Measurements from ENCODE around the gene HDAC7.
"Not testable (repeated sequence)": the region's sequence is repeated elsewhere in the genome, so short reads cannot be mapped to it uniquely, and the experiment has no call there.

Gene HDAC7

DNA sequence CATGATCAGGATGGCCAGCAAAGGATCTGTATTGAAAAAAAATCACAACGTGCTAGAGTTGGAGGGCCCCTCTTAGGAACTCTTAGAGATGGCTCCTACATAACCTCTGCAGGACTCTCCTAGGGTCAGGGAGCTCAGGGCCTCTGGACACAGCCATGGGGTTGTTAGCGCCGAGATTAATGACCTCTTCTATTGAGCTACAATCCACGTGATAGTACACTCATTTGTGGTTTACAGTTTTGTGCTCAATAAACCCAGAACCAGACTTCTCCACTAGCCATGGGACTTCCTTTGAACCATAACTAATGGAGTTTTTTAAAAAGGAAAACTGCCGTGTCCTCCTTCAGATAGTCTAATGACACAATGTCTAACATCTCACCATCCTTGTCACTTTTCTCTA lies 29.6 kb upstream of the HDAC7 start:
- DNase-seq (ENCODE audit: low read depth), result no peak

DNA sequence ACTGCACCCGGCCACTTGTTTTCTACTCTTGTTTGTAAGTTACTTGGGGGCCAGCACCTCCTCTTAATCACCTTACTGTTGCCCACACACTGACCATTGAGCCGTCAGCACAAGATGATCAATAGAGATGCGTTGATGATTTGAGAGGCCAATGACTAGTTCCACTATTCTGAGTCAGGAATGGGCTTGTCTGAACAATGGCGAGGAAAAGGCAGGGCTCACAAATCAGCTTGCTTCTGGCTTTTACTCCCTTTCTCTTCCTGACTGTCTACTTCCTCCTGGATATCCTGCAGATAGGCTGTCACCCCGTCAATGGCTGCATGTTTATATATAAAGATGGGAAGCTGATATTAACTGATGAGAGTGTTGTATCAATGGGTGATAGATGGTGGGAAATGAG lies 29.1 kb upstream of the HDAC7 start:
- DNase-seq (ENCODE audit: low read depth), result no peak

DNA sequence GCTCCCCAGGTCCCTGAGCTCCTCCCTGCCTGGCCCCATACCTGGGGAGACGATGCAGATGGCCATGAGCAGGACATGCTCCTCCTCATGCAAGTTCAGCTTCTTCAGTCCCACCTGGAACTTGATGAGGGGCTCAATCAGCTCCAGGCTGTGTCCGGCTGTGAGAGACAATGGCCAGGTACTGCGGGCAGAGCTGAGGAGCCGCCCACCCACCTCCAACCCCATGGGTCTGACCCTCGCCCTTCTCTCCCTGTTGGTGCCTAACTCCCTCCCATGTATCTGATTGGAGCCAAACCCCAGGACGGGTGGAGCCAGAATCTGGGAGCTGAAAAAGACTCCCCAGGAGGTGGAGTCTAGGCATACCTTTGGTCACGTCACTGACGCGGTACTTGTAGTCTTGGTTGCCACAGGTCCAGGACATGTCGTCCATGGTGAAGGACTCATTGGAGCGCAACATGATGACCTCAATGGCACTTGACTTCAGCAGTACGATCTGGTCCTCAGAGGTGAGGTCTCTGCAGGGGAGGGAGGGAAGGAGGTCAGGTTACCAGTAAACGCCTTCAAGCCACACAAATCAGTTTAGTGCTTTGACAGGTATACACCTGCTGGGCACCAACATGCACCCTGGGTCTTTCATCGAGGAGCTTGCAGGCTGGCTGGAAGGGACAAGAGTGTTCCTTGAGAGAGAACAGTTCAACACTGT lies 26.7 kb upstream of the HDAC7 start:
- no peak for DNase-seq (ENCODE audit: low read depth)

DNA sequence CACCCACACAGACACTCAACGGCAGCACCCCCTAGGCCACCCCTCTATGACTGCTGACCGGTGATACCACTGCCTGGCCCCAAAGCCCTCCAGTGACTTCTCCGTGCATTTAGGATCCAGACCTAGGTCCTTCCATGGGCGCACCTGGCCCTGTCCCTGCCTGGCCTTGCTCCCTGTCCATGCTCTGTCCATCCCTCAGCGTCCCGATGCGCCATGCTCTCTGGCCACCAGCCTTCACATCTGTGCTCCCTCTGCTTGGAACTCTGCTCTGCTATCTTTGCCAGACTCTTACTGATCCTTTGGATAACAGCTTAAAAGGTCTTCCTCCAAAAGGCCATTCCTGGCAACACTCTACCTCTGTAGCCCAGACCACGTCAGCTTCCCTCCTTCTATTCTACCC lies 25.4 kb upstream of the HDAC7 start:
- DNase-seq (ENCODE audit: low read depth), result no peak

DNA sequence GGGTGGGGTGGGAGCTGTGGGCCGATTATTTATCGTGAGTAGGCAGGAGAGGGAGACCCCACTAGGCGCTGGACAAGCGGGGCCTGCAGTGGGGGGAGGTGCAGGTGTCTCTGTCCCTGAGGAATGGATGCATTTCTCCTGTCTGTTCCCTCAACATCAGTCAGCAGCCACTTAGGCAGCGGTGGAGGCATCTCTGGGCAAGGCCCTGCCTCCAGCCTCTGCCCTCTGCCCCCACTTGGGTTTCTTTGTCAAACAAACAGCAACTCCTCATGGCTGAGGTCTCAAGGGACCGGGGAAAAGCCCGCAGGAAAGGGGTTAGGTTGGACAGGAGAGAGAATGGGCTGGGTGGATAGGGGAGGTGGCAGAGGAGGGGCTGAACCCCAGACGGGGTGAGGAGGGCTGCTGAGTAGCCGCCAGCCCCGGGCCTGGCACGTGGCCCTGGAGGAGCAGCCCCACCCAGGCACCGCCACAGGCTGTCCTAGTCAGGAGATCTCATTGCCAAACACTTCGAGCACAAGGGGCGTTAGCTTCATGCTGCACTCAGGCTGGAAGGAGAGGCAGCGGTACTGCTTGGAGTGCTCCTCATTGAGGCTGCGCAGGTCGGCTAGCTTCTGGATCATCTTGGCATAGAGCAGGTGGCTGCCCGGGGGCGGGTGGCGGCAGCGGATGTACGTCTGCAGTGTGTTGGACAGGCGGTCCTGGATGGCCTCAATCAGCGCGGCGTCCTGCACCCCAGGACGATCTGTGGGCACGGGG lies 24.7 kb upstream of the HDAC7 start:
- peak; percentile 54 for DNase-seq (ENCODE audit: low read depth)

DNA sequence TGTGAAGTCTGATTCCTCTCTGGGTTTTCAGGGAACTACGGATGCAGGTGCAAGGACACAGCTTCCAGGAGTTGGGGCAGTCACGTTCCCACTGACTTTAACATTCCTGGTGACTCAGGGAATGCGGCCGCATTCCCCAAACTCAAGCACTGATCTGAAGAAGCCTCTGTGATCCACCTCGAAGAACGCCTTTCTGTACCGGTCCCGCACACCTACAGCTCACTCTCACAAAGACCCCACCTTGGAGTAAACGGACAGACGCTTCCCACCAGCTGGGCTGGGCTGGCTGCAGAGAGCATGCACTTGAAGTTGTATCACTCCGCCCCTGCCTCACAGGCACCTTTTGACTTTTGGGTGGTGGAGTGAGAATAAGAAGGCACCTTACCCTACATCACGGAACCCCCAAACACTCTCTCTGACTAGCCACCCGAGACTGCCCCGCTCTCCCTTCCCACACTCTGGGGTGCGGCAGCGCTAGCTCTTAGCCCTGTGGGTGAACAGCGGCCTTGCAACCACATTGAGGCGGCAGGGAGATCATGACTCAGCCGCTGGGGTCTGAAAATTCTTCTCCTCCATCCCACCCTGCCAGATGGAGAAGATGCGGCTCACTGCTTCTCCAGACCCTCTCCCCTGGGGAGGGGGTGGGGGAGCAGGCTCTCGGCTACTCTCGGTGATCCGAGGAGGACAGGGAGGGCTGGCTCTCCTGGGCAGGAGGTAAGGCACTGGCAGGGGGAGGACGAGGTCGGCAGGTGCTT lies 23.7 kb upstream of the HDAC7 start:
- no peak for DNase-seq (ENCODE audit: low read depth)

DNA sequence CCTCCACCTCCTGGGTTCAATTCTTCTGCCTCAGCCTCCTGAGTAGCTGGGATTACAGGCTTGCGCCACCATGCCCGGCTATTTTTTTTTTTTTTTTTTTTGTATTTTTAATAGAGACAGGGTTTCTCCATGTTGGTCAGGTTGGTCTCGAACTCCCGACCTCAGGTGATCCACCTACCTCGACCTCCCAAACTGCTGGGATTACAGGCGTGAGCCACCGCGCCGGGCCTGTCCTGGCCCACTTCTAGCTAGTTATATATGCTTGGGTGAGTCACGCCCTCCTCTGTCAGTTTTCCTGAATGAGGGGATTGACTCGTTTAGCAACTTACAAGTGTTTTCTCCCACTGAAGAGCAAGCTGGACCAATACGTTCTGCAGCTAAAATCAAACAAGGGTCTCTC lies 22.8 kb upstream of the HDAC7 start:
- DNase-seq (ENCODE audit: low read depth), result not testable (repeated sequence)

DNA sequence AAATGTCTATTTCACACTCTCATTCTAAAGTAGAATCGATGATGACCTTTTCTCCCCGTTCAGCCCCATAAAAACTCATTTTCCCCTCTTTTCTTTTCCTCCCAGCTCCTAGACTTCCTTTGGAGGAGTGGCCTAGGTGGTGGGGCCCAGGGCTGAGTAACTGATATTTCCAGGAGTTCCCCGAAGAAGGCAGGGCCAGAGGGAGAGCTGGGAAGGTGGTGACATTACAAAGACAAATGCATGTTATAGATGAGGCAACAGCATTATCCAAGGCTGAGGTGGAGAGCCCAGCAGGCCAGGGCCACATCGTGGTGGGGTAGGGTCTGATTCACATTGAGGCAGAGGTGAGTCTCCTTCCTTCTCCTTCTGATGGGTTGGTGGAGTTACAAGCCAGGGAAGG lies 22.2 kb upstream of the HDAC7 start:
- DNase-seq (ENCODE audit: low read depth), result no peak

DNA sequence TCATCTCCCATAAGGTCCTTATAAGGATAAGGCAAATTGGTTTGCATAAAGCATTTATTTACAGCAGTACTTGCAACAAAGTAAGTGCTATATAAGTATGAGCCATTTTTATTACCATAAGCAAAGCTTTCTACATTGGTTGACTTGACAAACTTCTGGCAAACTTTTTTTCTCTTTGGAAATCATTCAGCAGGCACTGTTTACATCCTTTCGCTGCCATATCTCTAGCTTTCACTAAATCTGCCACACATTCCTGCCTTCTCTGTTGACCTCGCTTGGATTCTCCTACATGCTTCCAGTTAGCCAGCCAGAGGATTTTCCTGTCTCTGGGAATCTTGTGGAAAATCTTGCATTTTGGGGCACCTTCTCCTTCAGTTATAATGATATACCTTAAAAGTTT lies 21.8 kb upstream of the HDAC7 start:
- DNase-seq (ENCODE audit: low read depth), result no peak

DNA sequence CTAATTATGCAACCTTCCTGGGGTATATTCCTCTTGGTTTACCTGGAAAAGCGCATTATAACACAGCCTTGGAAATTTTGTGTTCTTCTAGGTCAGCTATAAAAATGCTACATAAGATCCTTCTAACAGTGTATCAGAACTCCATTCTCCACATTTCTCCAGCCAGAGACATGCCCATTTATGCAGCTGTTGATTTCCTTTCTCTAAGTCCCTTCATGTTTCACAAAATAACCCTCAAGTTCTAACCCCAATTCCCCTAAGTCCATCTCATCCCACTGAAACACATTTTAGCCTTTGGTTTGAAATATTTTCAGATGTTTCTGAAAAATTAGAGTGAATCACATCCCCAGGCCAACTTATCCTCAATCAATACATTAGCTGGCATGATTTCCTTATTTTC lies 20.9 kb upstream of the HDAC7 start:
- no peak for DNase-seq (ENCODE audit: low read depth)

DNA sequence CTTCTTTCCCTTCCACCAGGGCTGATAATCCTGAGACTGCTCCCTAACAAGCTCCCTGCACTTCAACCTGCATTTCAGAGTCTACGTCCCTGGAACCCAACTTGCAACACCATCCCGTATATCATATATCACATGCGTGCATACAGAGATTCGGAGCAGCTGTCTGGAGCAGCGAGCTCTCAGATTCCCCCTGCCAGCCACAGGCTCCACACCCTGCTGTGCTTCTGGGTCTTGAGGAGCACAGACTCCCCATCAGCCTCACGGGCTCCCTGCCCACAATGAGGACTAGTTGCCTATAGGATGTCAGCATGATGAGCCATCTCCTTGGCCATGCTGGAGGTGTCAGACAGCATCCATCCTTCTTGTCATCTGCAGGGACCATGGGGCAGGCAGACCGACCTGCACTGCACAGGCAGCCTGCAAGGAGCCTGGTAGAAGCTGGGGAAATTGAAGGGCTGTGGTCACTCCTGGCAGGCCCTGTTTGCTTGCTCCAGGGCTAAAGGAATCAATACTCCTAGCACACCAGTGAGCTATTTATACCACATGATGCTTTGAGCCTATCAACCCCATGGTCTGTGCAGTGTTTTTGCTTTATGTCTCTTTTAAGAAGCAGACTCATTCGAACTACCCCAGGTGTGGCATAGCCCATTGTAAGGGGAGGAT lies 19.6 kb upstream of the HDAC7 start:
- DNase-seq (ENCODE audit: low read depth), result peak; percentile 88

DNA sequence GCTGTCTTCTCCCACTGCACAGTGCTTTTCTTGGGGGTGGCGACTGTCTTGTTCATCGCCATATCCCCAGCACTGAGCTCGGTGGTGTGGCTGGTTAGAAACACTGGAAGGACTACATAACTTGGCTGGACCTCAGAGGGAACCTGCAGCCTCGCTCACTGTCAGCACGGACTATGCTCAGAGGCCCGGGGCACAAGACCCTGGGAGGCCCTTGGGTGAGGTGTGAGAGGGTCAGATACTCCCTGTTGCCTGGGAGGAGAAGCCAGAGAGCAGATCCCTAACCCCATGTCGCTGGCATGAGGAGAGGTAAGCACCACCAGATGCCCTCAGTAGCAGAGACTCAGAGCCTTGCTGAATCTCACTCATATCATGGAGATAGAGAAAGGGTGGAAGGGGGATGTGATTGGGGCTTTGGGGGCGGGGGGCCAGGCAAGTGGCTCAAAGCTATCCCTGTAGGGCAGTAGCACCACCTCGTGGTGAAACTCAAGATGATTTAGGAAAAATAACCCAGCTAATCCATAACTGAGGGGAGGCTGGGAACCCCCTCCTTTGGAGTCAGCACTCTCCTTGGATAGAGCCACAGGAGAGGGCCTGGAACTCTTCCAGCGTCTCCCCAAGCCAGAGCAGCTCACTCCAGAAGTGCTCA lies 18.7 kb upstream of the HDAC7 start:
- peak; percentile 32 for DNase-seq (ENCODE audit: low read depth)

DNA sequence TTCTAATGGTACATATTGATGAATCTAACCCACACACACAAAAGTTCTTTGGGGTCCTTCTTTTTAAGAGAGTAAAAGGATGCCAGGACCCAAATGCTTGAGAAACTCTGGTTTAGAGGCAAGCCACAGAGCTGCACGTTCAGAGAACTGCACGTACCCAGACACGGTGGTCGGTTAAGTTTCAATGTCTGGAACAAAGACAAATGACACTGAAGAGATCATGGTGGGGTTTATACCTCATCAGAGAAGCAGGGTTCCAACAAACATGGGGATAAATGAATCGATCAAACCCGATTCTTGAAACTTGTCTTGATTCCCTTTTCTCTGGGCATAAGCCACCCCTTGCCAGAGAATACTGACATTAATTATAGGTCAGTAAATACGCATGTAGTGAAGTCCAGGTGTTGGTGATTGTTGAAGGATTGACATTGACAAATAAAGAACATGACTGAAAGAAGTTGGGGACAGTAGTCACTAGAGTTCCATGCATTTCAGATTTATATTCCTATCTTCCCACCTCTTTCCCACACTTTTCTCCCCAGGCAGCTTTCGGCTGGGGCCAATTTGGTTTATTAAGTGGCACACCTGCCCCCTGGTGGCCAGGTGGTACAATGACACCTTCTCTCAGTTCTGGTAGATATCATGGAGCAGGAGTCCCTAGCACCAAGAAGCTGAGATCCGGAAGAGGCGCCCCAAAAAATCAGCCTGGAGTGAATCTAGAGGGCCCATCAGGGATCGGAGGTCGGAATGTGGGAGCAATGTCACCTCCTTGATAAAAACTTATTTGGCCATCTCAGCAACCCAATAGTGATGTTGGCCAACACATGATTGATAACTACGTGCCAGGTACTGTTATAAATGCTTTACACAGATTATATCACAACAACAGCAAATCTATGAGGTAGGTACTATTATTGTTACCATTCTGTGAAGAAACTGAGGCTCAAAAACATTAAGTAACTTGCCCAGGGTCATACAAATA lies 17.8 kb upstream of the HDAC7 start:
- peak; percentile 50 for DNase-seq (ENCODE audit: low read depth)

DNA sequence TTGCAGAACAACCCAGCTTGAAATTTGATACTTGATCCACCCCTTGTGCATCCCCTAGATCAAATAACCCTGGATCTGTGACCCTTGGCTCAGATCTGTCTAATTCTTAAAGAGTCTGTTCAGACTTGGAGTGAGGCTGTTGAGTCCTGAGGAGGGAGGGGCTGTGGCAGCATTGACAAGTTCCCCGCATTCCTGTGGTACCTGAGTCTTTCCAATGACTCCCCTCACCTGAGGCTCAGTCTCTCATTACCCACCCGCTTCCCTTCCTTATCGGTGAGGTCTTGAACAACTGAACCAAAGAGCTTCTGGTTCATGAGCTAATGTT lies 16.1 kb upstream of the HDAC7 start:
- no peak for DNase-seq (ENCODE audit: low read depth)

DNA sequence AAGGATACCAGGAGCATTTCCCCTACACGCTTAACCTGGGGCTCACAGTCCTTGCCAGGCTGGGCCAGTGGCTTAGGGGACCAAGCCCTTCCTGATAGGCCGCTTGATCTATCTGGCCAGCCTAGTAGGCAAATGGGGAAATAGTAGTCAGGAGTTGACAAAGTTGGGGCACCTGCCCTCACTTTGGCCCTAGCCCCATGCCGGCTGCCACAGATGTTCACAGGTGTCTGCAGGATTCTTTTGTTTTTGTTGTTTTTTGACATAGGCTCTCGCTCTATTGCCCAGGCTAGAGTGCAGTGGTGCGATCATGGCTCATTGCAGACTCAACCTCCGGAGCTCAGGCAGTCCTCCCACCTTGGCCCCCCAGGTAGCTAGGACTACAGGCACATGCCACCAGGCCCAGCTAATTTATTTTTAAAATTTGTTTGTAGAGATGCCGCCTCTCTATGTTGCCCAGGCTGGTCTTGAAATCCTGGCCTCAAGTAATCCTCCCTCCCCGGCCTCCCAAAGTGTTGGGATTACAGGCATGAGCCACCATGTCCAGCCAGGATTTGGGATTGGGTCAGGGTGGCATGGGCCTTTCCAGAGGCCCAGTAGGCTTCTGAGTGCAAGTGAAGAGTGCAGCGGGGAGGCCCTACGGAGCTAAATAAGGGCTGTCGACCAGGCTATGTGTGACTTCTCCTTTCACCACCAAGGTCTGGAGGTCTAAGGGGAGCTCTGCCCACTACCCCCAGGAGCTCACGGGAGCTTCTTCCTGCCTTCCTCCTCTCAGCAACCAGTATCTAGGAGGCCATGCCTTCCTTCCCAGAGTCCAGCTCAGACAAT lies 15.5 kb upstream of the HDAC7 start:
- DNase-seq (ENCODE audit: low read depth), result no peak

DNA sequence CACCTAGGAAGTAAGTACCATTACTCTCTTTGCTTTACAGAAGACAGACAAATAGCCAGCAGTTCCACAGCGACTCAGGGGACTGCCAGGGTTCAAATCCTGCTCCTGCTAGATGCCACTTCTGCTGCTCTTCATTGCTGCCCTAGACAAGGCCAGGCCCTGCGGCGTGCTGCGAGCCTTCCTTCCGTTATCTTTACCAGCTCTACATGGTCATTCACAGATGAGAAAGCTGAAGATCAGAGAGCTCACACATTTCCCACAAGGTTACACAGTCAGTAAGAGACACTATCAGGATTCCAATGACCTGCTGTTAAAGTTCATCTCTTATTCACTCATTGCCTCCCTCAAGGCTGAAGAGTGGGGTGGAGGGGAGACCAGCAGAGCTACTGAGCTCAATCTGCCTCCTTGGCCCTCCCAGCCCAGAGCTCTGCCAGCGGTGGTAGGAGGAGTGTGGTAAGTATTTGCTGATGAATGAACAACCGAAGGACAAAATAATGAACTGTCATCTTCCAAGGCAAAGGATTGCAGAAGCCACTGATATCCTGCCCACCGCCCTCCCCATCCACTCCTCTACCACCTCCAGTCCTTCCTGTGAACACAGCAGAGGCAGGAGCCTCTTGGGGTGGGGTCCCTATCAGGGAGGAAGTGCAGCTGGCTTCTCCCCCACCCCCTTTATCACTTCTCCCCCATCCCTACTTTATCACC lies 14.6 kb upstream of the HDAC7 start:
- no peak for DNase-seq (ENCODE audit: low read depth)

DNA sequence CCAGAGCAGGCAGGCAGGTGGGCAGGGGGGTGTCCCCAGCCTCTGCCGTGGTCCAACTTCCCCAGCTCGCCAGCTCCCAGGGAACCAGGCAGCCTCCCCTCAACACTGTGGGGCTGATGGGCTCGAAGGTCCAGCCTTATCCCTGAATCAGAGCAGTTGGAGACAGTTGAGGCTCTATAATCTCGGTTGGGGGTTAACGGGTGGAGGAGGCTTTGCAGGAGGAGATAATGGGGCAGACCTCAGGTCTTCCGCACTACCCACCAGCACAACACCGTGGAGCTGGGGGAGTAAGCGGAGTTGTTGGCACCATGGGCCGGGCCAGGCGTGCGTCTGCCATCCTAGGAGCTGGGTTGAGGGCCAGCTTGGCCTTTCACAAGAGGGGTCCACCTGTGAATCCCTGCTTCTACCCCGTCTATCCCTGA lies 13.9 kb upstream of the HDAC7 start:
- no peak for DNase-seq (ENCODE audit: low read depth)

DNA sequence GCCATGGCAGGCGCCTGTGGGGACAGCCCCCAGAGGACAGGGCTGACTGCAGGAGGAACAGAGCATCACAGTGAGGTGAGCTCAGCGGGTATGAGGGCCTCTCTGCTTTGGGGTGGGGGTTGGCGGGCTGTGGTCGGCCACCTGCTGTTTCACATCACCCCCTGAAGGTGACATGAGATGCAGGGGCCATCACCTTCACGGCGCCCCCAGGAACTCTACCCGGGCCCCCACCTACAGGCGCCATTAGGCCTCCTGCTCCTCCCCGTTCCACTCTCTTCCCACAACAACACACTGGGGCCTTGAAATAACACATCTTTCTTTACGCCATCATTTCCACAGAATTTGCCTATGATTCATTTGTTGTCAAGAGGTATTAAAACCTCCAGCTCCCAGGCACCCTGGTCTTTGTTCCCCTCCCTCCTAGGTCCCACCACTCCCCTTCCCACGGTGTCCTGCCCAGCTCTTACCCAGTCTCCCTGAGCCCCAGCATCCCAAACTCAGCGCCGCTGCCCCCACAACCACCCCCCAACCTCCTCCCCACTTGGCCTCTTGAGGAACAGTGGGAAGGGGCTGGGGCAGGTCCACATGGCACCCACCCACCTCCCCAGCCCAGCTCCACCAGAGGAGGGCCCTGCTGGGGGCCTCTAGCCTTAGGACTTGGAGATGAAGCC lies 12.7 kb upstream of the HDAC7 start:
- DNase-seq (ENCODE audit: low read depth), result no peak

DNA sequence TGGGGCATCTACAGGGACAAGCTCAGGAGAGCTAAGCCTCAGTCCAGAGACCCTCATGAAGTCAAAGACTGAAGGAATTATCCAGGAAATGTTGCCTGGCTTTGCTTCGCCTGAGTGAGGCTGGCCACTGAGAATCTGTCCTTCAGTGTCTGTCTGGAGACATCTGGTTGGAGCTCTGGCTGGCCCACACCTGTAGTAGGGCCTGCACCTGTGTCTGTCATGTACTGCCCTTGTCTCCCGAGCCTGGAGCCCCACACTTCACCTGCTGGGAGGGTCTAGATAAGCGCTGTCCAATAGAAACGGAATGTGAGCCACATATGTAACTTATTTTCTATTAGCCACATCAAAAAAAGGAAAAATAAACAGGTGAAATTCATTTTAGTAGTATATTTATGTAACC lies 9.9 kb upstream of the HDAC7 start:
- no peak for DNase-seq (ENCODE audit: low read depth)

Measured in fibroblast of gingiva (primary cell).